Measurements from ENCODE around the gene CPEB4. TPM values are rescaled to one million over a fixed set of nuclear protein-coding genes. Genes with fewer than 3 reads are reported as not detected.

CPEB4 gene
- total and polyA plus RNA-seq, 9 of the 15 experiments (the other 6 are each of a cell fraction or from before 2014, with no cell fraction given): 7.4 to 21.3 (median 12.4) TPM

- TF ChIP-seq CREB3 (tag; conservative IDR thresholded peaks at IDR 0.05; ENCODE audit: low read depth): no peak
- TF ChIP-seq CBFA2T3 (IDR thresholded peaks at IDR 0.05): peak; percentile 31
- TF ChIP-seq, protein P1, sequence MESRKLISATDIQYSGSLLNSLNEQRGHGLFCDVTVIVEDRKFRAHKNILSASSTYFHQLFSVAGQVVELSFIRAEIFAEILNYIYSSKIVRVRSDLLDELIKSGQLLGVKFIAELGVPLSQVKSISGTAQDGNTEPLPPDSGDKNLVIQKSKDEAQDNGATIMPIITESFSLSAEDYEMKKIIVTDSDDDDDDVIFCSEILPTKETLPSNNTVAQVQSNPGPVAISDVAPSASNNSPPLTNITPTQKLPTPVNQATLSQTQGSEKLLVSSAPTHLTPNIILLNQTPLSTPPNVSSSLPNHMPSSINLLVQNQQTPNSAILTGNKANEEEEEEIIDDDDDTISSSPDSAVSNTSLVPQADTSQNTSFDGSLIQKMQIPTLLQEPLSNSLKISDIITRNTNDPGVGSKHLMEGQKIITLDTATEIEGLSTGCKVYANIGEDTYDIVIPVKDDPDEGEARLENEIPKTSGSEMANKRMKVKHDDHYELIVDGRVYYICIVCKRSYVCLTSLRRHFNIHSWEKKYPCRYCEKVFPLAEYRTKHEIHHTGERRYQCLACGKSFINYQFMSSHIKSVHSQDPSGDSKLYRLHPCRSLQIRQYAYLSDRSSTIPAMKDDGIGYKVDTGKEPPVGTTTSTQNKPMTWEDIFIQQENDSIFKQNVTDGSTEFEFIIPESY (CRISPR knock-in tag; IDR thresholded peaks at IDR 0.05): peak; percentile 52; the same call in 1 of the 2 replicates
- peak; percentile 24; the same call in 1 of the 2 replicates for TF ChIP-seq ZNF592 (IDR thresholded peaks at IDR 0.05)
- TF ChIP-seq DPF2 (IDR thresholded peaks at IDR 0.05): peak; percentile 73; the same call in 1 of the 2 replicates
- no peak for TF ChIP-seq RBM15 (IDR thresholded peaks at IDR 0.05; ENCODE audit: insufficient read depth, low read length)
- no peak for TF ChIP-seq PHTF2 (CRISPR knock-in tag; IDR thresholded peaks at IDR 0.05)
- no peak for TF ChIP-seq SETDB1 (IDR thresholded peaks at IDR 0.05; ENCODE audit: low read length)
- TF ChIP-seq RBM34 (IDR thresholded peaks at IDR 0.05; ENCODE audit: borderline replicate concordance, insufficient read depth, low read length): no peak
- no peak for TF ChIP-seq ZNF77 (CRISPR knock-in tag; IDR thresholded peaks at IDR 0.05)
- TF ChIP-seq ZFX (CRISPR knock-in tag; IDR thresholded peaks at IDR 0.05): 0 out of 2 replicates have a peak, but pooled peaks have one; percentile 19
- no peak for TF ChIP-seq GATA2 (CRISPR knock-in tag; IDR thresholded peaks at IDR 0.05)
- no peak for TF ChIP-seq ZFP91 (CRISPR knock-in tag; IDR thresholded peaks at IDR 0.05)
- peak; percentile 61; the same call in 1 of the 2 replicates for TF ChIP-seq TFAP4 (CRISPR knock-in tag; IDR thresholded peaks at IDR 0.05; ENCODE audit: borderline replicate concordance)
- TF ChIP-seq THRA (IDR thresholded peaks at IDR 0.05): no peak
Measured at GRCh38 chr5:173969167-173970049, 81.3 kb downstream of the CPEB4 start (continued).
